ENCODE measurements around the gene TGFBR3.
A peak's percentile ranks its signal among the peaks of the same experiment; 100 is the strongest.

Gene TGFBR3

GRCh38 chr1:91885716-91886506 lies at the start of gene TGFBR3:
Gene TGFBR3 (minus strand): TSS chr1:91886151. CDS start chr1:91861531, 24,620 bp downstream.
- DNase-seq (ENCODE audit: low read depth, low spot score), result peak; percentile 9

DNA sequence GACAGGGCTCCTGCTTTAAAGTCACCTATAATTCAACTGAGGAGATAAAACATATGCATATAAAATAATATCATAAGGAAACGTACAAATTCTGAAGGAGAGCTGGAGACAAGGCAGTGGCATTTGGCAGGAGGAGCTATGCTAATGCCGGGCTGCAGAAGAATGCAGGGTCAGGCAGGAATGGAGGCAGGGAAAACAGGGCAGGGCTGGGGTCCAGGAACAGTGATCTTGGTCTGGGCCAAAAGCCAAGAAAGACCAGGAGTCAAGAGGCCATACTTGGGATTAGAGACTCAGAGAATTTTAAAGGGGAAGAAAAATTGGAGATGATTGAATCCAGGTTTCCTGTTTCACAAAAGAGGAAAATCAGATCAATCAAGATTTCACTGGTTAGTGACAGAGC lies 43.3 kb upstream of the TGFBR3 start:
- no peak for DNase-seq (ENCODE audit: low read depth, low spot score)

DNA sequence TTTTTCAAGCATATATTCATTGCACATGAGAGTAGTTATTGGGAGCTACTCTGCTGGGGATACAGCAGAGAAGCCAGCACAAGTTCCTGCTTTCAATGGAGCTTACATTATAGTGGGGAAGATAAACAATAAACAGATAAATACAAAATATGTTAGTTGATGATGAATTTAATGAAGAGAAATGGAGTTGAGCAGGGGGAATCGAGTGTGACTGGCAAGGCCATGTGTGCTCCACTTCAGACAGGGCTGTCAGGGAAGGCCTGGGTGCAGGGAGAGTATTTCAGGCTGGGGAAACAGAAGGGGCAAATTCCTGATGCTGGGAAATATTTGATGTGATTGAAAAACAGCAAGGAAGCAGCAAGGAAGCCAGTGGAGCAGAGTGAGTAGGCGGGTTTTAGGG lies 42.1 kb upstream of the TGFBR3 start:
- DNase-seq (ENCODE audit: low read depth, low spot score), result no peak

GRCh38 chr1:91925644-91926435 lies 39.9 kb upstream of the TGFBR3 start:
- DNase-seq (ENCODE audit: low read depth, low spot score), result no peak

DNA sequence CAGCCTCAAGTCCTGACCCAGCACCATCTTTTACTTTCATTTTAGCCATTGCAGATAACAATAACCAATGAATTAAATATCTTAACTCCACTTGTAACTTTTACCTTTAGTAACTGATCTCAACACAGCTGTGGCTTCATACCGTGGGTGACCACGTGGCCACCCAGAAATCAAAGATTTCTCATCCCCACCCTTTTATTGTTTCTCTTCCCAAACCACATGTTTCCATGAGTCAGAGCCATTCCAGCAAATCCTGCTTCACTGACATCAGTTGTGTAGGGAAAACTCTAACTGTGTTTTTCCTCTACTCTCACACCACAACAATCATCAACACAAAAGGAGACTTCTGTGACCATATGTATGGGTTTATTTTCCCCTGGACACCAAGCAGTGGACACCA lies 38.2 kb upstream of the TGFBR3 start:
- no peak for DNase-seq (ENCODE audit: low read depth, low spot score)

- no peak for DNase-seq (ENCODE audit: low read depth, low spot score)
Measured at GRCh38 chr1:91919962-91920361, 34.0 kb upstream of the TGFBR3 start.

DNA sequence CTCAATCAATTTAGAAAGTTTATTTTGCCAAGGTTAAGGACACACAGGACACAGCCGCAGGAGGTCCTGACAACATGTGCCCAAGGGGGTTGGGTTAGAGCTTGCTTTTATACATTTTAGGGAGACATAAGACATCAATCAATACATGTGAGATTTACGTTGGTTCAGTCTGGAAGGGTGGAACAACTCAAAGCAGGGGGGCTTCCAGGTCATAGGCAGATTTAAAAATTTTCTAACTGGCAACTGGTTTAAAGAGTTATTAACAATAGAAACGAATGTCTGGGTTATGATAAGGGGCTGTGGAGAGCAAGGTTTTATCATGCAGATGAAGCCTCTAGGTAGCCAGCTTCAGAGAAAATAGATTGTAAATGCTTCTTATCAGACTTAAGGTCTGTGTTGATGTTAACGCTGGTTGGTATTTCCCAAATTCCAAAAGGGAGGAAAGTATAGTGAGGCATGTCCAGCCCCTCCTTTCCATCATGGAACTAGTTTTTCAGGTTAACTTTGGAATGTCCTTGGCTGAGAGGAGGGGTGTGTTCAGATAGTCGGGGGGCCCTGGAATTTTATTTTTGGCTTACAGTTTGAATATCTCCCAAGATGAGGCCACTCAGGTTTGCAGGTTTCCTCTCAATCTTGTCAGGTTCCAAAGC lies 31.0 kb upstream of the TGFBR3 start:
- DNase-seq (ENCODE audit: low read depth, low spot score), result no peak

- no peak for DNase-seq (ENCODE audit: low read depth, low spot score)
Measured at GRCh38 chr1:91916046-91916445, 30.1 kb upstream of the TGFBR3 start.

GRCh38 chr1:91913018-91913417 lies 27.1 kb upstream of the TGFBR3 start:
- no peak for DNase-seq (ENCODE audit: low read depth, low spot score)

- no peak for DNase-seq (ENCODE audit: low read depth, low spot score)
Measured at GRCh38 chr1:91912266-91912665, 26.3 kb upstream of the TGFBR3 start.

GRCh38 chr1:91901231-91901630 lies 15.3 kb upstream of the TGFBR3 start:
- DNase-seq (ENCODE audit: low read depth, low spot score), result no peak

DNA sequence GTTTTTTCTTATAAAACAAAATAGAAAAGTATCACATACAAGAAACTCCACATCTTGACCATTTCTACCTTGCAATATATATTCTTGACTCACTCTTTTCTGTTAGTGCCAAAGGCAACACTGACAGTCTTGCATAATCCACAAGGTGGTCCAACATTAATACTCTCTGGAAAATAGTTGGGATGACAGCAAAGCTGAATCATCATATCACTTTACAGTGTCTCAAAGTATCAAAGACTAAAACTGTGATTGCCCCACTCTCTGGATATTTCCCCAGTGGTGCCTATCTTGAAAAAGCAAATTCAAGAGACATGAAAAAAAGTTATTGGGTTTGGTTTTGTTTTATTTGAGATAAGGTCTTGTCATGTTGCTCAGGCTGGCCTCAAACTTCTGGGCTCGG lies 14.6 kb upstream of the TGFBR3 start:
- no peak for DNase-seq (ENCODE audit: low read depth, low spot score)

GRCh38 chr1:91897016-91897415 lies 11.1 kb upstream of the TGFBR3 start:
- no peak for DNase-seq (ENCODE audit: low read depth, low spot score)

GRCh38 chr1:91895832-91896556 lies 10.0 kb upstream of the TGFBR3 start:
- DNase-seq (ENCODE audit: low read depth, low spot score), result no peak

DNA sequence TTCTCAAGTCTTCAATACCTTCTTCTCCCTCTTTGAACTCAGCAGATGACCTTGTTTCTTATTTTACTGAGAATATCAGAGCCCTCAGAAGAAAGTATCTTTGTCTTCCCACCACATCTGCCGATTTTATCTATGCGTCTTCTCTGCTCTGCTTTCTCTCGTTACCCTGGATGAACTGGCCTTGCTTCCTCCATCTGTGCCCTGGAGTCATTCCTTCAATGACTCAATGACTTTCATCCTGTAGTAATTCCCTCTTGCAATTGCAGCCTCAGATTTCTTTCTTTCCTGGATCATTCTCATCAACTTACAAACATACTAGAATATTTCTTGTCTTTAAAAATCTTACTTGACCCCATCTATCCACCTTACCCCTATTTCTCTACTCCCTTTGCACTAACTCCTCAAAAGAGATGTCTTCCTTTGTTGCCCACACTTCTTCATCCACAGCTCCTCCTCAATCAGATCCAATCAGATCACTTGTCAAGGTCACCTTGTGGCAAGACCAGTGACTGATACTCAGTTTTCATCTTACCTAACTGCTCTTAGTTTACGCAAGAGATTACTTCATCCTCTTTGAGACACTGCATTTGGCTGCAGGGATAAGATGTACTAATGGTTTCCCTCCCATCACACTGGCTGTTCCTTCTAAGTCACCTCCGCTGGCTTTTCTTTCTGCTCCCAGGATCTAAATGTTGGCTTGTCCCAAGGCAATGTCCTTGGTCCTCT lies 8.2 kb upstream of the TGFBR3 start:
- DNase-seq (ENCODE audit: low read depth, low spot score), result no peak

DNA sequence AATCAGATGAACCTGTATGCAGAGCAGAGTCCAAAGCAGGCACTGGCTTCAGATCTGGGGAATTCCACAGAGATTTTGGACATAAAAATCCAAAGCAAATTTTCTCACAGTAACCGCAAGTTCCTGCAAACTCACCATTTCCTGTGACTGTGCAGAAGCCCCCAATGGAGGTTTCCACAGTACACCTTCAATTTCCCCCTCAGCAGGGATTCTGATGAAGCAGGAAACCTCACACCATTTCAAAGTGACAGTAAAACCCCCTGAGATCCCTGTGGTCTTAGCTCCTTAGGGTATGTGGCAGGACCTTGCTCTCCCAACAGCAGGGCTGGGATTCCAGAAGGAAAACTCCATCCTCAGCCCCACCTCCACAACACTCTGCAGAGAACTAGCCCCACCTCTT lies 6.0 kb upstream of the TGFBR3 start:
- DNase-seq (ENCODE audit: low read depth, low spot score), result no peak

- no peak for DNase-seq (ENCODE audit: low read depth, low spot score)
Measured at GRCh38 chr1:91891454-91891853, 5.5 kb upstream of the TGFBR3 start.

DNA sequence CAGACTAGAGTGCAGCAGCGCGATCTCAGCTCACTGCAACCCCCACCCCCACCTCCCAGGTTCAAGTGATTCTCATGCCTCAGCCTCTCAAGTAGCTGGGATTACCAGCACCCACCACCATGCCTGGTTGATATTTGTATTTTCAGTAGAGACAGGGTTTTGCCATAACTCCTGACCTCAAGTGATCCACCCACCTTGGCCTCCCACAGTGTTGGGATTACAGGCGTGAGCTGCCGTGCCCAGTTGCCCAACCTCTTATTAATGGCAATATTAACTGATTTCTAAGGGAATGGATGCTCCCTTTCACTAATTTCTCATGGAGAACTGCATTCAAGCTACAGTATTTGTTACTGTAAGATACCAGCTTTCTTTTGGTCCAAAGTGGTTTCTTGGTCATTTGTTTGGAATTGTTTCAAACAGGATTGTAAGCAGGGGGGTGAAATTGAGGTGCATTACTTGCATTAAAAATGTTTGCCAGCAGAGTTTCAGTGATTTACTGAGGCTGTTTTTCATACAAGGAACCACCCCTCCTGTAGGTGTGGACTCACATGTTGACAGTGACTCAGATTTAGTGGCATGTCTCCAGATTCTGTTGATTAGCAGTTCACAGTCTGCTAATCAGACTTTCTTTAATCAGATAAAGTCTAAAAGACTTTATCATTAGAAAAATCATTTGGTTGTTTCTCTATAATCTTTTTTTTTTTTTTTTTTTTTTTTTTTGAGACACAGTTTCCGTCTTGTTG lies 3.9 kb upstream of the TGFBR3 start:
- DNase-seq (ENCODE audit: low read depth, low spot score), result no peak

- DNase-seq (ENCODE audit: low read depth, low spot score), result no peak
Measured at GRCh38 chr1:91885213-91885715, 687 bp downstream of the TGFBR3 start.

Measured in iPS DF 19.7 (cell line).